HG02623 (cell line): ENCODE data around the gene IFNA5.

Experiments
- ATAC-seq: cut with Tn5 transposase; IDR thresholded peaks from one replicate; pipeline ENCODE4 v1.9.1; 2021; ENCODE audit warnings: moderate library complexity; ENCODE audit not compliant: unreplicated experiment

IFNA5 gene

GRCh38 chr9:21305213-21305612 lies at the start of gene IFNA5:
Gene IFNA5 (minus strand): TSS chr9:21305313. CDS start chr9:21305256, 57 bp downstream.
- ATAC-seq, result no peak

DNA sequence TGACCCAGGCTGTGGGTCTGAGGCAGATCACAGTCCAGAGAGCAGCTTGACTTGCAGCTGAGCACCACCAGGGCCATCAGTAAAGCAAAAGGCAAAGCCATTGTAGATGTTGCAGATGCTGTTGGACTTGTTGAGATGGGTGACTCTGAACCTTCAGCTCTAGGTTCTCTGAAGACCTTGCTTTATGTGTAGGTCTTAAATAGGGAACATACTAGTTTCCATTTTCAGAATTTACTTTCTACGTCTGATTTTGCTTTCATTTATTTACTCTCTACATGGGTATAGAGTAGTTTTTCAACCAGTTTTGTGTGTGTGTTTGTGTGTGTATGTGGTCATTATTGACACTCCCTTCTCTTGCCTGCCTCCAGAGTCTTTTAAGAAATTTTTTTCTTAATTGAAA lies 45.7 kb upstream of the IFNA5 start, which contains the start of gene IFNA6:
Gene IFNA6, minus strand, starts transcription at position 101 of the 400 bp plus-strand sequence. Its CDS starts 0 bp downstream, at position 101.
- no peak for ATAC-seq

- ATAC-seq, result no peak
These were observed 43.4 kb upstream of the IFNA5 start for GRCh38 chr9:21348430-21348970.

GRCh38 chr9:21340735-21341134 lies 35.6 kb upstream of the IFNA5 start:
- no peak for ATAC-seq

- ATAC-seq, result no peak
These were observed 31.3 kb upstream of the IFNA5 start for GRCh38 chr9:21336457-21336856.

- ATAC-seq, result peak; percentile 92
These were observed 29.9 kb upstream of the IFNA5 start, which contains the start of gene KLHL9 for GRCh38 chr9:21334701-21335632. Gene KLHL9 (minus strand): TSS chr9:21335404. CDS start chr9:21334859, 545 bp downstream.

- no peak for ATAC-seq
These were observed 28.1 kb upstream of the IFNA5 start for GRCh38 chr9:21333226-21333625.

DNA sequence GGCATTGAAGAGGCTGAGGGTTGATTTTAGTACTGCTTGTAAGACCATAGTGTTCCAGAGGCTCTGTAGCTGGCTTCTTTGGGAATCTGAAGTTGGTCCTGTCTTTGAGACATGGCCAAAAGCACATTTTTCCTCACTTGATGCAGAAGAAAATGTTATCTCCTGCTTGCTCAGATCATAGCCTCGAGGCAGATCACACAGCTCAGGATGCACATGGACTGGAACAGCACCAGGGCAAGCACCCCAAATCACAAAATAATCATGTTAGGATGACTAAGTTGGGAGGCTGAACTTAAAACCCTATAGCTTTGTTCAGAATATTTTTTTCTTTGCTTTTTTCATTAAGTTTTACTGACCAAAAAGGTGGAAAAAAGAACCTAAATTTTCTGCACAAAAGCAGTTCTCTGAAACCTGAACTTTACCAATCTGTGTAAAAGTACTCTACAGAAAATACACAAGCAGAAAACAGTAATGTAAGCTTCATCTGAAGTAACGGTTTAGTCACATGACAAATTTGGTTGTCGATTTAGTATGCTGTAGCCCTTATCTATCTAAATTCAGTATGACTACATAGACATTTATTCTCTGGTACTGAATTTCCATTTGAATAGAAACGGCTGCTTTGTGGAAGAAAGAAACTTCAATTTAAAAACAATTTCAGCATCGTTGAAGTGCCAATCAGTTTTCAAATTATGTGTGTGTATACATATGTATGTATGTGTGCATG lies 26.7 kb upstream of the IFNA5 start:
- ATAC-seq, result no peak

GRCh38 chr9:21326526-21327139 lies 21.5 kb upstream of the IFNA5 start:
- ATAC-seq, result peak; percentile 86

- no peak for ATAC-seq
These were observed 18.9 kb upstream of the IFNA5 start for GRCh38 chr9:21324047-21324446.

- no peak for ATAC-seq
These were observed 17.9 kb upstream of the IFNA5 start for GRCh38 chr9:21322911-21323461.

- ATAC-seq, result no peak
These were observed 15.4 kb upstream of the IFNA5 start for GRCh38 chr9:21320465-21320864.

DNA sequence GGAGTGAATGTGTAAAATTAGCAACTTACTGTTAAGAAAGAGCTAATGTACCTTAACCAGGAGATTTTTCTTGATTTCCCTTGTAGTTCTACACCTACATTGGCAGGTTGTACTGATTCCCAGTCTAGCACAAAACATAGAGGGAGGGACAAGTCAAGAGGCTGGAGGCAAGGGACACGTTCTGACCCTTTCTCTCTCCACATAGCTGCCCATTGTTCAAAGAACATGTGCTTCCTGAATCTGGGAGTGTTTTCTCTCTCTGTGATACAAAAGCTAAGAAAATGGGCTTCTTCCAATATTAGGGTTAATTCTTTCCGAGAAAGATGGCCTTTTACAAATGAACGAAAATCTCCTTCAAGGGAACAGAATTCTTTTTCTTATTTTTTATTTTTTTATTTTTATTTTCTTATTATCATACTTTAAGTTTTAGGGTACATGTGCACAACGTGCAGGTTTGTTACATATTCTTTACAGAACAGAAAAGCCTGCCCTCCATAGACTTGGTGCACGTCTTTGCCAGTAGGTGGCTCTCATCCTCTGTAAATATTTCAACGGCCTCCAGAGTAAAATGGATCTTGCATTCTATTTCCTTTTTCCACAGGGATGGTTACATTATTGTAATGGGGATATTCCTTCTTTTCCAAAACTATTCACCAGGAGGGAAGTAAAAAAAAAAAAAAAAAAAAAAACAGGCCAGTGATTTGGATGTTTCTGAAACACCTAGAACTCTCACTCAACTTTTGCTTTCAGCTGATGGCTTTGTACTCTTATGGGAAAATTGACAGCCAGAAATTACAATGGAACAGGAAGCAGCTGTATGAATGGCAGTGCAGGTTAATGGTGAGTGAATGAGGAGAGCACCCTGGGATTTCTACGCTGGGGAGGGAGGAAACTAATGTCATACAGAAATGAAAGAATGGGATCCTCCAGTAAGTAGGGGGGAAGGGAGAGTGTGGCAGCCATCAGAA lies 13.1 kb upstream of the IFNA5 start:
- ATAC-seq, result peak; percentile 85

DNA sequence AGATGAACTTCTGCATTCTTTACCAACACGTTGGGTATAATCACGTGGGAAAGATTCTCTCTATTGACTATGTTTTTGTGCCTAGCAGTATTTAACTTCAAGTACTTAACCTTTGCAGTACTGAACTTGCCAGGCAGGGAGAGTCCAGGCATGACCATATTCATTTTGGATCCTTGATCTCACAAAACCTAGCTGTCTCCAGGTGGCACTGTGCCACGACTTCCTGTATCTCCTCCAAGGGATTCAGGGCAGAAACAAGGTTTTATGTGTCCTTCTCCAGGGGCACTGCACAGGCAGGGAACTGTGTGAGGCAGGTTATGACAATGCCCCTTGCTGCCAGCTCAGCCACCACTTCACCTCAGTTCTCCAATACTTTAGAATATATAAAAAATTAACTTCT lies 11.7 kb upstream of the IFNA5 start:
- no peak for ATAC-seq

DNA sequence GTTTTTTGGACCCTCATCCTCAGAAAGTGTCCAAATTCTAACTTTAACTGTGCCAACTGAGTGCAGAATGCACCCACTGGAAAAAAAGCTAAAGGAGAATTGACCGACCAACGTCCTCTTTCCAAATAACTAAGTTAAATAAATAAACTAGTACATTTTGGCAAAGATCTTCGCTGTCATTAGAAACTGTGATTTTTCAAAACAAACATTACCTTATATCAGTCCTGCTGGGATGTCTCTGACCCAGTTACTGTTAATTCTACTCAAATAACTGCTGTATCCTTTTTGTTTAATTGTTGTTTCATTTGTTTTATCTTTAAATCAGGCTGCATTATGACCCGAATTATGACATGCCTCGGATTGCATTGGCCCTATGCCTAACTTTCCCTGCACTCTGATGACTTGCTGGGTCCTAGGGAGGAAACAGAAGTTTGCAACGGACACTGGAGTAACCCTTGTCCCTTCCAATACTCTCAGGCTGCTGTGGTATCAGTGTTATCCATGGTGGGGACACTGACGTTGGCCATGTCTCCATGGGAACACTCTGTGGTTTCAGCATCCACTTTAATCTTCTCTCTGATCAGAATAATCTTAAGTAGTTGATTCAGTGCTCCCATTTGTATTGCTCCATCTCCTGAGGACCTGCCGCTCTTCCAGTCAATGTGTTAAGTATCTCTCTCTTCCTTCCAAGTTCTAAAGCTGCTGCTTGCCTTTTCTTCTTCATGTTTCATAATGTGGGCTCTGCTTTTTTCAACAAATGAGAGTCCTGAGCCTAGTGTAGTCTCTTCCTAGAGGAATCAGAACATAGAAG lies 11.1 kb upstream of the IFNA5 start:
- ATAC-seq, result no peak

- ATAC-seq, result no peak
These were observed 9.0 kb upstream of the IFNA5 start for GRCh38 chr9:21314152-21314551.

GRCh38 chr9:21311889-21312288 lies 6.8 kb upstream of the IFNA5 start:
- no peak for ATAC-seq

GRCh38 chr9:21295992-21296391 lies 9.1 kb downstream of the IFNA5 start:
- ATAC-seq, result no peak
